Calu3 (cell line): Measurements from ENCODE around the gene EPHB2. TPM values are rescaled to one million over a fixed set of nuclear protein-coding genes. Genes with fewer than 3 reads are reported as not detected.
"Not testable (repeated sequence)": the region's sequence is repeated elsewhere in the genome, so short reads cannot be mapped to it uniquely, and the experiment has no call there.

Source experiments
- BruUV-seq: library from RNA; stranded (reverse); fragments of 400-500 nt; replicated peaks from 2 replicates; lab custom pipeline; 2021; lab: Mats Ljungman, UMichigan
- CTCF ChIA-PET: fragments of 300-600 bp; sonication (Branson Sonifier 250); formaldehyde crosslinking; loops from one replicate; lab custom pipeline; 2022; ENCODE audit warnings: antibody characterized with exemption; lab: Charles Lee
- DNase-seq: peaks from one replicate; pipeline ENCODE4 v3.0.0; 2022
- H3K27ac Mint-ChIP-seq: one replicate; pipeline ENCODE4 v1.8.0; 2022; ENCODE audit warnings: mixed read lengths; ENCODE audit not compliant: unreplicated experiment
- H3K27me3 Mint-ChIP-seq: one replicate; pipeline ENCODE4 v1.8.0; 2022; ENCODE audit warnings: mixed read lengths; ENCODE audit not compliant: unreplicated experiment
- H3K36me3 Mint-ChIP-seq: one replicate; pipeline ENCODE4 v1.8.0; 2022; ENCODE audit warnings: mild to moderate bottlenecking, moderate library complexity, mixed read lengths; ENCODE audit not compliant: insufficient read depth, unreplicated experiment
- H3K4me1 Mint-ChIP-seq: one replicate; pipeline ENCODE4 v1.8.0; 2022; ENCODE audit warnings: mild to moderate bottlenecking, low read depth, mixed read lengths; ENCODE audit not compliant: unreplicated experiment
- H3K4me3 Mint-ChIP-seq: one replicate; pipeline ENCODE4 v1.8.0; 2022; ENCODE audit warnings: mild to moderate bottlenecking, low read depth, moderate library complexity, mixed read lengths; ENCODE audit not compliant: unreplicated experiment
- H3K9me3 Mint-ChIP-seq: one replicate; pipeline ENCODE4 v1.8.0; 2022; ENCODE audit warnings: low read depth, mixed read lengths; ENCODE audit not compliant: unreplicated experiment
- CTCF ChIP-seq: fragments of 200-600 bp; IDR thresholded peaks from one replicate; pipeline ENCODE4 v1.8.0; 2022; ENCODE audit warnings: antibody characterized with exemption; ENCODE audit not compliant: unreplicated experiment
- intact Hi-C: fragments of 100-400 bp; cut with micrococcal nuclease; formaldehyde crosslinking; loops from one replicate; pipeline ENCODE4 v1.10.0; 2022; ENCODE audit not compliant: unreplicated experiment
- total RNA-seq: library from RNA; stranded (reverse); gene quantifications from 2 replicates; pipeline ENCODE4 v1.2.3, GENCODE V29; 2022

EPHB2 gene
- total RNA-seq, 1 experiment from 2014 or later, result 19.3 TPM

DNA sequence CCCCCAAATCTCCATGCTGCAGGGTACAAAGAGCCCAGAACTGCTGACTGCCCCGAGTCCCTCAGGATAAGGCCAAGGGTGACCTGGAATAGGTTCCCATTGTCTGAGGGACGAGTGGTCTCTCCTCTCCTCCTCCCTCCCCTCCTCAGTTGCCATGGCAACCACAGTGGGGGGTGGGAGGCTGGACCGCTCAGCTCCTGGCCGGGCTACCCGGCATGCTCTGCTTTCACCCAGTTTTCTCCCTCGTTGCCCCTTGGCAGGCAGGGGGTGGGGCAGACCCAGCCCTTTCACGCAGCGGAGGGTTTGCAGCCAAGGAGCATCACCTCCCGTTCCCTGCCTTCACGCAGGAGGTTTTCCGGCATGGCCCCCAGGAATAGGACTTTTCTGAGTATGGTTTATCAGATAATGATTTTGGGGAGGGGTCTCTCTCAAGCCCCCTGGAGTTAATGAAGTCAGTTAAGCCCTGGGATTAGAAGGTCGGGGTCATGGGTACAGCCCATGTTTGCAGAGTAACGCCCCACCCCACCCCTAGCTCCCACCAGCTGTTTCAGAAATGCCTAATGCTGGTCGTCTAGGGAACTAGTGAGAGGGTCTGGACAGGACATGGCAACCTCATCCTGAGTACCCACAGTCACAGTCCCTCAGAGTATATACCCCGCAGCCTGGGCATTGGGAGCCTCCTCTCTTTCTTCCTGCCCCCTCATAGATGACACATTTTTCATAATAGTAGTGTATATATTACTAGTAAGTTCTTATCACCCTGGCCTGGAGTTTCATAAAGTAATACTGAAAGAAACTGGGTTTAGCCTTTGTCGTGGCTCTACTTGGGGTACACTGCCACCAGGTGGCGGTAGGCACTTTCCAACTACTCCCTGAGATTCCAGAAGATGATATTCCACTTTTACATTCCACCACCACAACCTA lies 36.9 kb upstream of the EPHB2 start:
- BruUV-seq, result no TSS peak
- peak; percentile 58 for DNase-seq

GRCh38 chr1:22674410-22674749 lies 36.3 kb upstream of the EPHB2 start:
- no peak for TF ChIP-seq CTCF
- Mint-ChIP-seq H3K27ac (no peak overlapping the region), H3K27me3 (peaks cover 59% of the 10 kb centered on the region), H3K36me3 (no peaks in the 10 kb centered on the region), H3K4me1 (no peaks in the 10 kb centered on the region), H3K4me3 (no peak overlapping the region), H3K9me3 (no peaks in the 10 kb centered on the region)
- CTCF ChIA-PET, result interaction anchor here (0.8 to 1.7 kb wide), 4 partner anchors 30 to 255 kb away, joined by 4 to 6 read pairs (median 5); no protein-coding TSS in a partner anchor
- DNase-seq, result no peak
- no TSS peak for BruUV-seq
- intact Hi-C loops, result loop anchor here (1.0 kb wide), 3 partner anchors 215 to 290 kb away; no protein-coding TSS in a partner anchor

More for the DNA sequence above, 36.9 kb upstream of the EPHB2 start:
- peak; percentile 63 for TF ChIP-seq CTCF
- intact Hi-C loops, result loop anchor here (1.0 kb wide), 3 partner anchors 216 to 291 kb away; no protein-coding TSS in a partner anchor
- H3K9me3 Mint-ChIP-seq, result no peaks in the 10 kb centered on the region
- peaks cover 66% of the 10 kb centered on the region for H3K27me3 Mint-ChIP-seq
- no peak overlapping the region for H3K27ac Mint-ChIP-seq
- H3K36me3 Mint-ChIP-seq, result no peaks in the 10 kb centered on the region
- H3K4me3 Mint-ChIP-seq, result no peak overlapping the region
- CTCF ChIA-PET, result interaction anchor here (0.8 to 1.7 kb wide), 2 partner anchors 188 to 255 kb away, joined by 4 to 6 read pairs; no protein-coding TSS in a partner anchor
- H3K4me1 Mint-ChIP-seq, result no peaks in the 10 kb centered on the region

DNA sequence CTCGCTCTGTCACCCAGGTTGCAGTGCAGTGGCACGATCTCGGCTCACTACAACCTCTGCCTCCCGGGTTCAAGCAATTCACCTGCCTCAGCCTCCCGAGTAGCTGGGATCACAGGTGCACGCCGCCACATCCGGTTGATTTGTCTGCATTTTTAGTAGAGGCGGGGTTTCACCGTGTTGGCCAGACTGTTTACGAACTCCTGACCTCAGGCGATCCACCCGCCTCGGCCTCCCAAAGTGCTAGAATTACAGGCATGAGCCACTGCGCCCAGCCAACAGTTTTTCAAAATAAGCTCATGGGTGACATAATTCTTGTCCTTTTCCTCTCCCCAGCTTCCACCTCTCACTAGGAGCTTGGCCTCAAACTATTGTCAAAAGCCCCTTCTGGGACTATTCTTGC lies 34.5 kb upstream of the EPHB2 start:
- DNase-seq, H3K4me1 Mint-ChIP-seq, intact Hi-C loops, BruUV-seq, H3K27ac Mint-ChIP-seq, H3K36me3 Mint-ChIP-seq, H3K4me3 Mint-ChIP-seq, H3K9me3 Mint-ChIP-seq: not testable (repeated sequence)
- CTCF ChIA-PET, result interaction anchor here (0.6 to 0.7 kb wide), 2 partner anchors 18 to 183 kb away, joined by 3 to 4 read pairs; no protein-coding TSS in a partner anchor
- H3K27me3 Mint-ChIP-seq, result peaks cover 42% of the 10 kb centered on the region

GRCh38 chr1:22676916-22677583 lies 33.6 kb upstream of the EPHB2 start:
- H3K27ac Mint-ChIP-seq, result no peak overlapping the region
- DNase-seq, result no peak
- peaks cover 34% of the 10 kb centered on the region for H3K27me3 Mint-ChIP-seq
- CTCF ChIA-PET, result no interaction called here
- no peak for TF ChIP-seq CTCF
- intact Hi-C loops, result no loop called here
- no peaks in the 10 kb centered on the region for H3K36me3 Mint-ChIP-seq
- BruUV-seq, result no TSS peak
- H3K4me1 Mint-ChIP-seq, result no peaks in the 10 kb centered on the region
- H3K4me3 Mint-ChIP-seq, result no peak overlapping the region
- H3K9me3 Mint-ChIP-seq, result no peaks in the 10 kb centered on the region
